H9 (cell line): ENCODE data around the gene NPTXR. TPM values are rescaled to one million over a fixed set of nuclear protein-coding genes. Genes with fewer than 3 reads are reported as not detected.
A peak's percentile ranks its signal among the peaks of the same experiment; 100 is the strongest.

Source experiments
- DNase-seq: peaks from one replicate; pipeline ENCODE4 v3.0.0-alpha.2; 2017
- H2AFZ ChIP-seq: one replicate; pipeline ENCODE4 v1.6.1; 2013; ENCODE audit warnings: mild to moderate bottlenecking, low read length, control low read depth, moderate library complexity
- H2AK5ac ChIP-seq: 2 replicates; pipeline ENCODE4 v1.6.1; 2013; ENCODE audit warnings: low read length, control low read depth, mixed read lengths; ENCODE audit not compliant: insufficient read length
- H2BK120ac ChIP-seq: one replicate; pipeline ENCODE4 v1.6.1; 2013; ENCODE audit warnings: low read depth, mild to moderate bottlenecking, low read length, control low read depth, inconsistent platforms; ENCODE audit not compliant: poor library complexity, severe bottlenecking
- H2BK12ac ChIP-seq: 2 replicates; pipeline ENCODE4 v1.6.1; 2013; ENCODE audit warnings: low read length, control low read depth, mixed read lengths, low read depth; ENCODE audit not compliant: insufficient read length
- H2BK15ac ChIP-seq: 2 replicates; pipeline ENCODE4 v1.6.1; 2013; ENCODE audit warnings: low read depth, low read length, control low read depth
- H2BK20ac ChIP-seq: one replicate; pipeline ENCODE4 v1.6.1; 2013; ENCODE audit warnings: low read depth, mild to moderate bottlenecking, low read length, control low read depth, inconsistent platforms; ENCODE audit not compliant: poor library complexity, severe bottlenecking
- H2BK5ac ChIP-seq: 2 replicates; pipeline ENCODE4 v1.6.1; 2013; ENCODE audit warnings: low read length, control low read depth, mixed read lengths; ENCODE audit not compliant: insufficient read length
- H3K14ac ChIP-seq: 2 replicates; pipeline ENCODE4 v1.6.1; 2013; ENCODE audit warnings: low read length, control low read depth; ENCODE audit not compliant: insufficient read depth
- H3K18ac ChIP-seq: 2 replicates; pipeline ENCODE4 v1.6.1; 2013; ENCODE audit warnings: low read depth, mild to moderate bottlenecking, mixed read lengths, low read length, control low read depth; ENCODE audit not compliant: insufficient read length
- H3K23ac ChIP-seq: 2 replicates; pipeline ENCODE4 v1.6.1; 2013; ENCODE audit warnings: low read length, control low read depth, mixed read lengths, low read depth; ENCODE audit not compliant: insufficient read length
- H3K23me2 ChIP-seq: 2 replicates; pipeline ENCODE4 v1.6.1; 2013; ENCODE audit warnings: low read depth, mild to moderate bottlenecking, mixed read lengths, low read length, control low read depth; ENCODE audit not compliant: insufficient read length, poor library complexity, severe bottlenecking
- H3K27ac ChIP-seq: 2 replicates; pipeline ENCODE4 v1.5.1; 2013; ENCODE audit warnings: low read length, control low read depth, mixed read lengths, low read depth; ENCODE audit not compliant: insufficient read length
- H3K27me3 ChIP-seq: 2 replicates; pipeline ENCODE4 v1.6.1; 2013; ENCODE audit warnings: low read length, control low read depth, inconsistent platforms; ENCODE audit not compliant: insufficient read depth
- H3K4ac ChIP-seq: 2 replicates; pipeline ENCODE4 v1.6.1; 2013; ENCODE audit warnings: low read depth, mild to moderate bottlenecking, control low read depth, inconsistent platforms, low read length, moderate library complexity
- H3K4me1 ChIP-seq: 2 replicates; pipeline ENCODE4 v1.6.1; 2013; ENCODE audit warnings: low read length, control low read depth, inconsistent platforms; ENCODE audit not compliant: insufficient read depth
- H3K4me2 ChIP-seq: 2 replicates; pipeline ENCODE4 v1.6.1; 2013; ENCODE audit warnings: low read length, control low read depth, mixed read lengths; ENCODE audit not compliant: insufficient read length, insufficient read depth
- H3K56ac ChIP-seq: 2 replicates; pipeline ENCODE4 v1.6.1; 2013; ENCODE audit warnings: low read depth, mild to moderate bottlenecking, mixed read lengths, low read length, control low read depth; ENCODE audit not compliant: insufficient read length
- H3K79me1 ChIP-seq: 2 replicates; pipeline ENCODE4 v1.6.1; 2013; ENCODE audit warnings: low read depth, mild to moderate bottlenecking, moderate library complexity, low read length, control low read depth, inconsistent platforms; ENCODE audit not compliant: insufficient read depth, poor library complexity, severe bottlenecking
- H3K79me2 ChIP-seq: 2 replicates; pipeline ENCODE4 v1.6.1; 2013; ENCODE audit warnings: low read length, control low read depth, inconsistent platforms; ENCODE audit not compliant: insufficient read depth
- H3K9ac ChIP-seq: 2 replicates; pipeline ENCODE4 v1.6.1; 2013; ENCODE audit warnings: low read length, control low read depth, mixed read lengths; ENCODE audit not compliant: insufficient read length; ENCODE audit errors: extremely low read depth
- H3K9me3 ChIP-seq: one replicate; pipeline ENCODE4 v1.6.1; 2013; ENCODE audit warnings: low read depth, low read length, inconsistent platforms; ENCODE audit not compliant: control insufficient read depth
- H3T11ph ChIP-seq: one replicate; pipeline ENCODE4 v1.6.1; 2013; ENCODE audit warnings: mild to moderate bottlenecking, low read length, control low read depth, inconsistent platforms
- H4K20me1 ChIP-seq: one replicate; pipeline ENCODE4 v1.6.1; 2013; ENCODE audit not compliant: control insufficient read depth, insufficient read length, insufficient read depth
- H4K5ac ChIP-seq: 2 replicates; pipeline ENCODE4 v1.6.1; 2013; ENCODE audit warnings: low read depth, mild to moderate bottlenecking, mixed read lengths, low read length, control low read depth; ENCODE audit not compliant: insufficient read length
- H4K8ac ChIP-seq: replicated peaks from 2 replicates; pipeline ENCODE4 v1.6.1; 2013; ENCODE audit warnings: low read length, control low read depth, mixed read lengths, low read depth; ENCODE audit not compliant: insufficient read length
- H4K91ac ChIP-seq: 2 replicates; pipeline ENCODE4 v1.6.1; 2013; ENCODE audit warnings: low read depth, mild to moderate bottlenecking, moderate library complexity, mixed read lengths, low read length, control low read depth; ENCODE audit not compliant: insufficient read length
- H3K27ac Mint-ChIP-seq, 3 experiments: 2 replicates in 2 of 3; 3 replicates in 1 of 3; pipeline ENCODE4 v1.8.0; 2020 to 2021; ENCODE audit warnings: mixed read lengths in 3 of 3, mild to moderate bottlenecking in 1 of 3, moderate library complexity in 1 of 3
- H3K27me3 Mint-ChIP-seq: 2 replicates; pipeline ENCODE4 v1.8.0; 2021; ENCODE audit warnings: low read depth, mild to moderate bottlenecking, moderate library complexity, mixed read lengths
- H3K36me3 Mint-ChIP-seq, 3 experiments: 2 replicates in 2 of 3; 3 replicates in 1 of 3; pipeline ENCODE4 v1.8.0; 2020 to 2021; ENCODE audit warnings: low read depth in 3 of 3, mixed read lengths in 3 of 3; ENCODE audit not compliant: insufficient read depth in 1 of 3
- H3K4me1 Mint-ChIP-seq, 2 experiments: 2 replicates each; pipeline ENCODE4 v1.8.0; 2020; ENCODE audit warnings: mixed read lengths in 2 of 2
- H3K4me3 Mint-ChIP-seq, 2 experiments: 2 replicates in 1 of 2; 3 replicates in 1 of 2; pipeline ENCODE4 v1.8.0; 2020 to 2021; ENCODE audit warnings: mild to moderate bottlenecking in 2 of 2, mixed read lengths in 2 of 2, moderate library complexity in 1 of 2
- H3K9me3 Mint-ChIP-seq, 2 experiments: 2 replicates in 1 of 2; 3 replicates in 1 of 2; pipeline ENCODE4 v1.8.0; 2020; ENCODE audit warnings: mild to moderate bottlenecking in 2 of 2, mixed read lengths in 2 of 2, moderate library complexity in 1 of 2
- CTCF ChIP-seq: fragments of 200-600 bp; sonication (generic); conservative IDR thresholded peaks from 3 replicates; pipeline ENCODE4 v1.8.0; 2021; ENCODE audit warnings: antibody characterized with exemption, mild to moderate bottlenecking
- WGBS: extraction: QIAGEN DNeasy Blood & Tissue Kit; methylation state at CpG from one replicate; pipeline ENCODE4 v1.1.7; 2013; ENCODE audit warnings: missing lambda C conversion rate, low lambda C conversion rate, mixed read lengths; ENCODE audit not compliant: insufficient read length; ENCODE audit errors: extremely low coverage; 5-methylcytosine and 5-hydroxymethylcytosine counted together
- long read RNA-seq: library from polyadenylated mRNA; unstranded; transcript quantifications from one replicate; pipeline ENCODE4 v2.0.0, GENCODE V29; 2020
- total RNA-seq: library from RNA; stranded (reverse); gene quantifications from 2 replicates; pipeline ENCODE4 v1.2.1, GENCODE V29; 2021

NPTXR gene
- total RNA-seq = 7.8 and 8.1 TPM in 2 replicates
- long read RNA-seq, partial matches to known transcripts = 1 of 3 reads
- long read RNA-seq, other reads (novel, unspliced or antisense) = 2 of 3 reads

- Mint-ChIP-seq H3K27ac (no peak within 1 kb of the TSS), H3K4me1 (peaks cover 19 to 33% of the 10 kb centered on the region in 2 experiments), H3K27me3 (peaks cover 83% of the 10 kb centered on the region), H3K4me3 (peak within 1 kb of the TSS; percentile 66 to 83), H3K9me3 (no peaks in the 10 kb centered on the region; a peak in 1 of 5 replicates), H3K36me3 (peaks cover 0 to 2% (median 0%) of the 10 kb centered on the region in 3 experiments; a peak in 3 of 7 replicates)
- Histone ChIP-seq H4K8ac (no peak within 1 kb of the TSS), H2BK12ac (no peak within 1 kb of the TSS), H2BK20ac (no peak within 1 kb of the TSS), H4K20me1 (peaks cover 4% of the 10 kb centered on the region), H3K4ac (no peak within 1 kb of the TSS), H3T11ph (no peak within 1 kb of the TSS), H3K14ac (peak within 1 kb of the TSS; percentile 61), H3K18ac (no peak within 1 kb of the TSS), H3K79me2 (no peaks in the 10 kb centered on the region), H3K56ac (no peak within 1 kb of the TSS), H3K27me3 (peaks cover 21% of the 10 kb centered on the region; the same call in 1 of the 2 replicates), H3K23ac (no peak within 1 kb of the TSS), H4K5ac (no peak within 1 kb of the TSS), H2BK5ac (no peak within 1 kb of the TSS), H3K23me2 (peaks cover 4% of the 10 kb centered on the region), H3K4me2 (peak within 1 kb of the TSS; percentile 32), H3K9me3 (no peaks in the 10 kb centered on the region), H2BK120ac (no peak within 1 kb of the TSS), H3K27ac (no peak within 1 kb of the TSS), H3K4me1 (no peaks in the 10 kb centered on the region; the same call in 1 of the 2 replicates), H3K79me1 (no peaks in the 10 kb centered on the region), H3K9ac (no peak within 1 kb of the TSS), H4K91ac (no peak within 1 kb of the TSS), H2AK5ac (no peak within 1 kb of the TSS), H2BK15ac (no peak within 1 kb of the TSS; the same call in 1 of the 2 replicates), H2AFZ (no peak within 1 kb of the TSS)
- no CpG with 5 or more reads among the region's 105 CpGs for WGBS
- DNase-seq = peak; percentile 64
- no peak for TF ChIP-seq CTCF
Observed at GRCh38 chr22:38843657-38844314, at the start of gene NPTXR. NPTXR (minus strand) TSS chr22:38844028.
